Measurements from ENCODE around the gene PRKAR2A. TPM values are rescaled to one million over a fixed set of nuclear protein-coding genes. Genes with fewer than 3 reads are reported as not detected.

PRKAR2A gene
- total and polyA plus RNA-seq, 4 donors = 12.1 to 28.5 (median 13.9) TPM

DNA sequence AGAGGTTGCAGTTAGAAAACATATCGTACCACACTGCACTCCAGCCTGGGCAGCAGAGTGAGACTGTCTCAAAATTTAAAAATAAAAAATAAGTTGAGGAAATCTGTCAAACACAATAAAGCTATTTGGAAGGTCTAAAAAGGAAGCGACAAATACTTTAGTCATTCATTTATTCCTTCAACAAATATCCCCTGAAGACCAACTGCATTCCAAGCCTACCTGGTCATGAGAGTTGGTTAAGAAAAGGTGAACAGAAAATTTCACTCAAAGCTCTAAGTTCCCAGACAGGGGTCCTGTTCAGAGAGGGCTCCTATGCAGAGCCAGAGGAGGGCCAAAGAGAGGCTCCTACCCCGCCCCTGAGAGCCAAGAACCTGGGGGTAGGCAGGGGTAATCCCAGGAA lies 15.4 kb upstream of the PRKAR2A start:
- WGBS = over 99% methylated on average over 3 of the region's 3 CpGs
- H3K27ac ChIP-seq (ENCODE audit: low read depth in 1 of 2, low read length in 2 of 2) = no peak overlapping the region
- H3K4me1 ChIP-seq (ENCODE audit: control insufficient read depth in 4 of 4, insufficient read depth in 4 of 4, low read length in 3 of 4) = peaks cover 2 to 15% (median 12%) of the 10 kb centered on the region in 4 donors
- H3K36me3 ChIP-seq (ENCODE audit: control insufficient read depth in 4 of 4, insufficient read depth in 3 of 4, low read depth in 1 of 4, low read length in 3 of 4) = peaks cover 4 to 30% (median 24%) of the 10 kb centered on the region in 4 donors
- no peak overlapping the region for H3K9ac ChIP-seq (ENCODE audit: low read depth in 1 of 2, low read length in 2 of 2)
- no peaks in the 10 kb centered on the region for H3K27me3 ChIP-seq (ENCODE audit: control insufficient read depth in 4 of 4, insufficient read depth in 4 of 4, low read length in 3 of 4)
- no peak for TF ChIP-seq GABPA (IDR thresholded peaks at IDR 0.05 in 1 of 2, conservative IDR thresholded peaks at IDR 0.05 in 1 of 2)
- TF ChIP-seq JUND (IDR thresholded peaks at IDR 0.05) = no peak
- TF ChIP-seq YY1 (IDR thresholded peaks at IDR 0.05) = no peak
- no peak for TF ChIP-seq FOXA1 (IDR thresholded peaks at IDR 0.05)
- TF ChIP-seq TAF1 (conservative IDR thresholded peaks at IDR 0.05) = no peak
- TF ChIP-seq SP1 (IDR thresholded peaks at IDR 0.05) = no peak
- TF ChIP-seq NR2F2 (IDR thresholded peaks at IDR 0.05) = no peak
- TF ChIP-seq, protein P1, sequence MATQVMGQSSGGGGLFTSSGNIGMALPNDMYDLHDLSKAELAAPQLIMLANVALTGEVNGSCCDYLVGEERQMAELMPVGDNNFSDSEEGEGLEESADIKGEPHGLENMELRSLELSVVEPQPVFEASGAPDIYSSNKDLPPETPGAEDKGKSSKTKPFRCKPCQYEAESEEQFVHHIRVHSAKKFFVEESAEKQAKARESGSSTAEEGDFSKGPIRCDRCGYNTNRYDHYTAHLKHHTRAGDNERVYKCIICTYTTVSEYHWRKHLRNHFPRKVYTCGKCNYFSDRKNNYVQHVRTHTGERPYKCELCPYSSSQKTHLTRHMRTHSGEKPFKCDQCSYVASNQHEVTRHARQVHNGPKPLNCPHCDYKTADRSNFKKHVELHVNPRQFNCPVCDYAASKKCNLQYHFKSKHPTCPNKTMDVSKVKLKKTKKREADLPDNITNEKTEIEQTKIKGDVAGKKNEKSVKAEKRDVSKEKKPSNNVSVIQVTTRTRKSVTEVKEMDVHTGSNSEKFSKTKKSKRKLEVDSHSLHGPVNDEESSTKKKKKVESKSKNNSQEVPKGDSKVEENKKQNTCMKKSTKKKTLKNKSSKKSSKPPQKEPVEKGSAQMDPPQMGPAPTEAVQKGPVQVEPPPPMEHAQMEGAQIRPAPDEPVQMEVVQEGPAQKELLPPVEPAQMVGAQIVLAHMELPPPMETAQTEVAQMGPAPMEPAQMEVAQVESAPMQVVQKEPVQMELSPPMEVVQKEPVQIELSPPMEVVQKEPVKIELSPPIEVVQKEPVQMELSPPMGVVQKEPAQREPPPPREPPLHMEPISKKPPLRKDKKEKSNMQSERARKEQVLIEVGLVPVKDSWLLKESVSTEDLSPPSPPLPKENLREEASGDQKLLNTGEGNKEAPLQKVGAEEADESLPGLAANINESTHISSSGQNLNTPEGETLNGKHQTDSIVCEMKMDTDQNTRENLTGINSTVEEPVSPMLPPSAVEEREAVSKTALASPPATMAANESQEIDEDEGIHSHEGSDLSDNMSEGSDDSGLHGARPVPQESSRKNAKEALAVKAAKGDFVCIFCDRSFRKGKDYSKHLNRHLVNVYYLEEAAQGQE (IDR thresholded peaks at IDR 0.05) = no peak
- no peak for TF ChIP-seq HNF4G (IDR thresholded peaks at IDR 0.05)
- no peak for DNase-seq (ENCODE audit: low spot score)
- no peak overlapping the region for H3K4me3 ChIP-seq (ENCODE audit: low read depth in 1 of 3, low read length in 3 of 3)
- no peaks in the 10 kb centered on the region for H3K9me3 ChIP-seq (ENCODE audit: control insufficient read depth in 4 of 4, low read length in 3 of 4)

DNA sequence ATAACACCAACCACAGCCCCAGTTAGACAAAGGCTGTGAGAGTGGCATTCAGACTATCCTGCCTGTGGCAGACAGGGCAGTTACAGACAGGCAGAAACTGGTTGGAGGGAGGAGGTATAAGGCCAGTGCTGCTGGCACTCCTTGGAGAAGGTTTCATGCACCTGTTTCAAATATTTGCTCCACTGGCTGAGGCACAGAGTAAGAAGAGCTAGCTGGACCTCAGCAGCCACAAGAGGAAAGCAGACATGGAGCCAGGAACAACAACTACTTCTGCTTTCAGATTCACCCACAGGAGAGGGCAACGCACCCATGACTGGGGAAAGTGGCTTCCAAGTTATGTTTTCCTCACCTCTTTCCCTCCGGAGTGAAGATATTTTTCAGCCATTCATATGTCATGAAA lies 11.5 kb upstream of the PRKAR2A start:
- H3K9ac ChIP-seq (ENCODE audit: low read depth in 1 of 2, low read length in 2 of 2) = no peak overlapping the region
- peaks cover 0 to 2% (median 0%) of the 10 kb centered on the region in 4 donors for H3K4me1 ChIP-seq (ENCODE audit: control insufficient read depth in 4 of 4, insufficient read depth in 4 of 4, low read length in 3 of 4)
- no peak for DNase-seq (ENCODE audit: low spot score)
- no peak overlapping the region for H3K27ac ChIP-seq (ENCODE audit: low read depth in 1 of 2, low read length in 2 of 2)
- H3K27me3 ChIP-seq (ENCODE audit: control insufficient read depth in 4 of 4, insufficient read depth in 4 of 4, low read length in 3 of 4) = no peaks in the 10 kb centered on the region
- TF ChIP-seq, protein P2, sequence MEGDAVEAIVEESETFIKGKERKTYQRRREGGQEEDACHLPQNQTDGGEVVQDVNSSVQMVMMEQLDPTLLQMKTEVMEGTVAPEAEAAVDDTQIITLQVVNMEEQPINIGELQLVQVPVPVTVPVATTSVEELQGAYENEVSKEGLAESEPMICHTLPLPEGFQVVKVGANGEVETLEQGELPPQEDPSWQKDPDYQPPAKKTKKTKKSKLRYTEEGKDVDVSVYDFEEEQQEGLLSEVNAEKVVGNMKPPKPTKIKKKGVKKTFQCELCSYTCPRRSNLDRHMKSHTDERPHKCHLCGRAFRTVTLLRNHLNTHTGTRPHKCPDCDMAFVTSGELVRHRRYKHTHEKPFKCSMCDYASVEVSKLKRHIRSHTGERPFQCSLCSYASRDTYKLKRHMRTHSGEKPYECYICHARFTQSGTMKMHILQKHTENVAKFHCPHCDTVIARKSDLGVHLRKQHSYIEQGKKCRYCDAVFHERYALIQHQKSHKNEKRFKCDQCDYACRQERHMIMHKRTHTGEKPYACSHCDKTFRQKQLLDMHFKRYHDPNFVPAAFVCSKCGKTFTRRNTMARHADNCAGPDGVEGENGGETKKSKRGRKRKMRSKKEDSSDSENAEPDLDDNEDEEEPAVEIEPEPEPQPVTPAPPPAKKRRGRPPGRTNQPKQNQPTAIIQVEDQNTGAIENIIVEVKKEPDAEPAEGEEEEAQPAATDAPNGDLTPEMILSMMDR (IDR thresholded peaks at IDR 0.05; ENCODE audit: low read depth, low read length, missing input control) = no peak
- TF ChIP-seq FOXA1 (IDR thresholded peaks at IDR 0.05) (no peak), SP1 (IDR thresholded peaks at IDR 0.05) (no peak), HNF4G (IDR thresholded peaks at IDR 0.05) (no peak), TAF1 (conservative IDR thresholded peaks at IDR 0.05) (no peak), NR2F2 (IDR thresholded peaks at IDR 0.05) (no peak), RXRA (IDR thresholded peaks at IDR 0.05) (no peak), GABPA (IDR thresholded peaks at IDR 0.05 in 1 of 2, conservative IDR thresholded peaks at IDR 0.05 in 1 of 2) (no peak), FOXA2 (IDR thresholded peaks at IDR 0.05) (no peak), HNF4A (conservative IDR thresholded peaks at IDR 0.05) (no peak)
- TF ChIP-seq, protein P3, sequence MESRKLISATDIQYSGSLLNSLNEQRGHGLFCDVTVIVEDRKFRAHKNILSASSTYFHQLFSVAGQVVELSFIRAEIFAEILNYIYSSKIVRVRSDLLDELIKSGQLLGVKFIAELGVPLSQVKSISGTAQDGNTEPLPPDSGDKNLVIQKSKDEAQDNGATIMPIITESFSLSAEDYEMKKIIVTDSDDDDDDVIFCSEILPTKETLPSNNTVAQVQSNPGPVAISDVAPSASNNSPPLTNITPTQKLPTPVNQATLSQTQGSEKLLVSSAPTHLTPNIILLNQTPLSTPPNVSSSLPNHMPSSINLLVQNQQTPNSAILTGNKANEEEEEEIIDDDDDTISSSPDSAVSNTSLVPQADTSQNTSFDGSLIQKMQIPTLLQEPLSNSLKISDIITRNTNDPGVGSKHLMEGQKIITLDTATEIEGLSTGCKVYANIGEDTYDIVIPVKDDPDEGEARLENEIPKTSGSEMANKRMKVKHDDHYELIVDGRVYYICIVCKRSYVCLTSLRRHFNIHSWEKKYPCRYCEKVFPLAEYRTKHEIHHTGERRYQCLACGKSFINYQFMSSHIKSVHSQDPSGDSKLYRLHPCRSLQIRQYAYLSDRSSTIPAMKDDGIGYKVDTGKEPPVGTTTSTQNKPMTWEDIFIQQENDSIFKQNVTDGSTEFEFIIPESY (IDR thresholded peaks at IDR 0.05) = no peak
- TF ChIP-seq, protein P1 (IDR thresholded peaks at IDR 0.05) = no peak
- no peak overlapping the region for H3K4me3 ChIP-seq (ENCODE audit: low read depth in 1 of 3, low read length in 3 of 3)
- H3K36me3 ChIP-seq (ENCODE audit: control insufficient read depth in 4 of 4, insufficient read depth in 3 of 4, low read depth in 1 of 4, low read length in 3 of 4) = peaks cover 9 to 45% (median 41%) of the 10 kb centered on the region in 4 donors
- 89% methylated on average over 2 of the region's 2 CpGs for WGBS
- H3K9me3 ChIP-seq (ENCODE audit: control insufficient read depth in 4 of 4, low read length in 3 of 4) = no peaks in the 10 kb centered on the region

All from liver (tissue), 9 donors.